Measurements from ENCODE around the gene OAS3. TPM values are rescaled to one million over a fixed set of nuclear protein-coding genes. Genes with fewer than 3 reads are reported as not detected.
"Not testable (repeated sequence)": the region's sequence is repeated elsewhere in the genome, so short reads cannot be mapped to it uniquely, and the experiment has no call there.

Gene OAS3
- total RNA-seq, 1 donor from 2014 or later: 7.1 TPM

DNA sequence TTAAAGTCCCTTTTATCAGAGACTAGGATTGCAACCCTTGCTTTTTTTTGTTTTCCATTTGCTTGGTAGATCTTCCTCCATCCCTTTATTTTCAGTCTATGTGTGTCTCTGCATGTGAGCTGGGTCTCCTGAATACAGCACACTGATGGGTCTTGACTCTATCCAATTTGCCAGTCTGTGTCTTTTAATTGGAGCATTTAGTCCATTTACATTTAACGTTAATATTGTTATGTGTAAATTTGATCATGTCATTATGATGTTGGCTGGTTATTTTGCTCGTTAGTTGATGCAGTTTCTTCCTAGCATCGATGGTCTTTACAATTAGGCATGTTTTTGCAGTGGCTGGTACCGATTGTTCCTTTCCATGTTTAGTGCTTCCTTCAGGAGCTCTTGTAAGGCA lies 18.9 kb downstream of the OAS3 start:
- DNase-seq (ENCODE audit: low read depth): not testable (repeated sequence)

DNA sequence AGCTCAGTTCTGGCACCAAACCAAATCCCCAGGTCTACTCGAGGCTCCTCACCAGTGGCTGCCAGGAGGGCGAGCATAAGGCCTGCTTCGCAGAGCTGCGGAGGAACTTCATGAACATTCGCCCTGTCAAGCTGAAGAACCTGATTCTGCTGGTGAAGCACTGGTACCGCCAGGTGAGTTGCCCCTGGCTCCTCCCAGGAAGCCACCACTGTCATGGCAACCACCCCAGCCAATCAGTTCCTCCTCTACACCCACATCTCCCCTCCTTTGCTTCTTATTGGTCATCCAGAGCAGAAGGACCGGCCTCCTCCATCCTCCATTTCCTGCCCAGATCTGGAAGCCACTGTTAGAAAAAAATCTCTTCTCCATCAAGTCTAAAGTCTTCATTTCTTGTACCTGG lies 22.8 kb downstream of the OAS3 start:
- no peak for DNase-seq (ENCODE audit: low read depth)

DNA sequence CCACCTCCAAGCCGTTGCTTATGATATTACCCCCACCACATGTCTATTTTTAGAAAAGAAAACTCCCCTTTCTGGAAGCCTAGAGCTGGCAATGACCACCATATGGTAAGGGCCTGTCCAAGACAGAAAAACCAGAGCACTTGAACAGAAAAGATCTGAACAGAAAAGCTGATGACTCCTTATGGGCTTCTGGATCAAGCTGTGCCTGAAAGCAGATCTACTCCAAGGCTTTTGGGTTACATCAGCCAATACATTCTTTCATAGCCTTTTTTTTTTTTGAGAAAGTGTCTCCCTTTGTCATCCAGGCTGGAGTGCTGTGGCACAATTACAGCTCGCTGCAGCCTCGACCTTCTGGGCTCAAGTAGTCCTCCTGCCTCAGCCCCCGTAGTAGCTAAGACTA lies 23.3 kb downstream of the OAS3 start:
- no peak for DNase-seq (ENCODE audit: low read depth)

DNA sequence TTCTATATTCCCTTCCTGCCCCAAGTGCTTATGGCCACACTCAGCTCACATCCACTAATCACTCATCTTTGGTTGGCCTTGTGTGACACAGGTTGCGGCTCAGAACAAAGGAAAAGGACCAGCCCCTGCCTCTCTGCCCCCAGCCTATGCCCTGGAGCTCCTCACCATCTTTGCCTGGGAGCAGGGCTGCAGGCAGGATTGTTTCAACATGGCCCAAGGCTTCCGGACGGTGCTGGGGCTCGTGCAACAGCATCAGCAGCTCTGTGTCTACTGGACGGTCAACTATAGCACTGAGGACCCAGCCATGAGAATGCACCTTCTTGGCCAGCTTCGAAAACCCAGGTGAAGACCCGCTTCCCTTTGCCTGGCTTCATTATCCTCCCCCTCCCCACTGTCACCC lies 24.3 kb downstream of the OAS3 start:
- no peak for DNase-seq (ENCODE audit: low read depth)

DNA sequence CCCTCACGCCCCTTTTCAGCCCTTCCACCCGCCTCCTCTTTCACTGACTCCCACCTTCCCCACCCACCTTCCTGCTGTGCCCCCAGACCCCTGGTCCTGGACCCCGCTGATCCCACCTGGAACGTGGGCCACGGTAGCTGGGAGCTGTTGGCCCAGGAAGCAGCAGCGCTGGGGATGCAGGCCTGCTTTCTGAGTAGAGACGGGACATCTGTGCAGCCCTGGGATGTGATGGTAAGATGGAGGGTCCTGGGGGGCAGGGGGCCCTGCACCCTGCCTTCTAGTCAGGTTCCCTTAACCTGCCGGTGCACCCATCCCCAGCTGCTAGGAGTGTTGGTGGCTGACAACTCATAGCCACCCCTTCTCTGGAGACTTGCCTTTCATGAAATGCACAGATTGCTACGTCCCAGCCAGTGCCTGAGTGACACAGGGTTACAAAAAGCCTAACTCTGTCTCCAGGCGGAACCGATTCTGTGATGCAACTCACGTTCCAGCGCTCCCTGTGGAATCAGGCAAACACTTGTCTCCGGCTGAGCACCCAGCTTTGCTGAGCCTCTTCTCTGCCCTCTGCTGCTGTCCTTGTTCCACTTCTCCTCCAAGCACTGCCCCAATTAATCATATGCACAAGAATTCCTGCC lies 25.1 kb downstream of the OAS3 start:
- DNase-seq (ENCODE audit: low read depth): no peak

GRCh38 chr12:112964067-112964670 lies 25.9 kb downstream of the OAS3 start:
- no peak for DNase-seq (ENCODE audit: low read depth)

- no peak for DNase-seq (ENCODE audit: low read depth)
Observed at GRCh38 chr12:112964915-112965314, 26.6 kb downstream of the OAS3 start.

- no peak for DNase-seq (ENCODE audit: low read depth)
Observed at GRCh38 chr12:112965643-112966042, 27.4 kb downstream of the OAS3 start.

DNA sequence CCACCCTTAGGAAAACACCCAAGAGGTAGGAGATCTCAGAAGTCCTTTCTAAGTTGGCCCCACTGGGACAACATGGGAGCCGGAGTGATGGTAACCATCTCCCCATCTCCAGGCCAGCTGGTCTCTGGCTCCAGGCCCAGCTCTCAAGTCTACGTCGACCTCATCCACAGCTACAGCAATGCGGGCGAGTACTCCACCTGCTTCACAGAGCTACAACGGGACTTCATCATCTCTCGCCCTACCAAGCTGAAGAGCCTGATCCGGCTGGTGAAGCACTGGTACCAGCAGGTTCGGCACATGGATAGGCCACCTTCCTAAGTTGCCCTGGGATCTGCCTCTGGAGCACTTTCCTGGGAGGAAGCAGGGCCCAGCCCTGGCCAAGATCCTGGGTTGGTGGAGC lies 29.0 kb downstream of the OAS3 start:
- no peak for DNase-seq (ENCODE audit: low read depth)

DNA sequence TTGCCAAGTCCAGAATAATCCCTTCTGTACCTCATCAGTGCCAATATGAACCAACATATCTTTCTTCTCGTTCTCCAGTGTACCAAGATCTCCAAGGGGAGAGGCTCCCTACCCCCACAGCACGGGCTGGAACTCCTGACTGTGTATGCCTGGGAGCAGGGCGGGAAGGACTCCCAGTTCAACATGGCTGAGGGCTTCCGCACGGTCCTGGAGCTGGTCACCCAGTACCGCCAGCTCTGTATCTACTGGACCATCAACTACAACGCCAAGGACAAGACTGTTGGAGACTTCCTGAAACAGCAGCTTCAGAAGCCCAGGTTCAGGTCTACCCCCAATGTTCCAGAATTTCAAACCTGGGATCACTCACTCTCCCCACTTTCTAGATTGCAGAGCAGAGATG lies 29.6 kb downstream of the OAS3 start:
- DNase-seq (ENCODE audit: low read depth): no peak

DNA sequence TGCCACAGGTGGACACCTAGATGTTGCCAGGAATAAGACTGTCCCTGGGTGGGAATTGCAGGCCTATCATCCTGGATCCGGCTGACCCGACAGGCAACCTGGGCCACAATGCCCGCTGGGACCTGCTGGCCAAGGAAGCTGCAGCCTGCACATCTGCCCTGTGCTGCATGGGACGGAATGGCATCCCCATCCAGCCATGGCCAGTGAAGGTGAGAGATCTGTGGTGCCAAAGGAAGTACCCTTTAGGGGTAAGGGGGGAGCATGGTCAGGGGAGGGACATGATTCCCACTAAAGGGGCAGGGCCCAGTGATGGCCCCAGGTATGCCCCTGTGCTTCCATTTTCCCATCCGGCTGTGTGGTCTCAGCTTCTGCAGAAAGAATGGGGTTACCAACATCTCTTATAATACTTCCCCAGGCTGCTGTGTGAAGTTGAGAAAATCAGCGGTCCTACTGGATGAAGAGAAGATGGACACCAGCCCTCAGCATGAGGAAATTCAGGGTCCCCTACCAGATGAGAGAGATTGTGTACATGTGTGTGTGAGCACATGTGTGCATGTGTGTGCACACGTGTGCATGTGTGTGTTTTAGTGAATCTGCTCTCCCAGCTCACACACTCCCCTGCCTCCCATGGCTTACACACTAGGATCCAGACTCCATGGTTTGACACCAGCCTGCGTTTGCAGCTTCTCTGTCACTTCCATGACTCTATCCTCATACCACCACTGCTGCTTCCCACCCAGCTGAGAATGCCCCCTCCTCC lies 31.5 kb downstream of the OAS3 start:
- no peak for DNase-seq (ENCODE audit: low read depth)

GRCh38 chr12:112970391-112970790 lies 32.1 kb downstream of the OAS3 start:
- DNase-seq (ENCODE audit: low read depth): no peak

- no peak for DNase-seq (ENCODE audit: low read depth)
Observed at GRCh38 chr12:112971248-112971647, 33.0 kb downstream of the OAS3 start.

DNA sequence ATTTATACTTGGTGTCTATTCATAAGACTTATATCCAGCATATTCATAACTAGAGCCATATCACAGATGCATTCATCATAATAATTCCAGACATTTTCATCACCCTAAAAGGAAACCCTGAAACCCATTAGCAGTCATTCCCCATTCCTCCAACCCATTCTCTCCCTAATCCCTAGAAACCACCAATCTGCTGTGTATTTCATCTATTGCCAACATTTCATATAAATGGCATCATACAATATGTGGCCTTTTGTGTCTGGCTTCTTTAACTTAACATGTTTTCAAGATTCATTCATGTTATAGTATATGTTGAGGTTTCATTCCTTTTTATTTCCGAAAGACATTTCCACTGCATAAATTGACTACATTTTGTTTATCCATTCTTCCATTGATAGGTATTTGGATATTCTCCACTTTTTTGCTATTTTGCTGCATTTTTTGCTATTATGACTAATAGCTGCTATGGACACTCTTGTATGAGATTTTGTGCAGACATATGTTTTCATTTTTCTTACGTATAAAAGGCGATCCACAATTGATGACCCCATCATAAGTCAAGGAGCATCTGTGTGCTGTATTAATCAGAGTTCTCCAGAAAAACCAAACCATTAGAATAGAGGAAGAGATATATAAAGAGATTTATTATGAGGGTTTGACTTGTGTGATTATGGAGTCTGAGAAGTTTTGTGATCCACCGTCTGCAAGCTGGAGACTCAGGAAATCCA lies 34.9 kb downstream of the OAS3 start:
- no peak for DNase-seq (ENCODE audit: low read depth)

DNA sequence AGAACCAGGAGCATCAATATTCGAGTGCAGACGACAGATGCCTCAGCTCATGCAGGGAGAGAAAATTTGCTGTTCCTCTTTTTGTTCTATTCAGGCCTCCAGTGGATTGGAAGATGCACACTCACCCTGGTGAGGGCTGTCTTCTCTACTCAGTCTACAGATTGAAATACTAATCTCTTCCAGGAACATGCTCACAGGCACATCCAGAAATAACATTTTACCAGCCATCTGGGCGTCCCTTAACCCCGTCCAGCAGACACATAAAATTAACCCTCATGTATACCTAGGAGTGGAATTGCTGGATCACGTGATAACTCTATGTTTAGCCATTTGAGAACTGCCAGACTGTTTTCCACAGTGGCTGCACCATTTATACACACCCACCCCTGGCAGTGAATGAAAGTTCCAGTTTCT lies 35.6 kb downstream of the OAS3 start:
- DNase-seq (ENCODE audit: low read depth): no peak

- no peak for DNase-seq (ENCODE audit: low read depth)
Observed at GRCh38 chr12:112974904-112975303, 36.6 kb downstream of the OAS3 start.

DNA sequence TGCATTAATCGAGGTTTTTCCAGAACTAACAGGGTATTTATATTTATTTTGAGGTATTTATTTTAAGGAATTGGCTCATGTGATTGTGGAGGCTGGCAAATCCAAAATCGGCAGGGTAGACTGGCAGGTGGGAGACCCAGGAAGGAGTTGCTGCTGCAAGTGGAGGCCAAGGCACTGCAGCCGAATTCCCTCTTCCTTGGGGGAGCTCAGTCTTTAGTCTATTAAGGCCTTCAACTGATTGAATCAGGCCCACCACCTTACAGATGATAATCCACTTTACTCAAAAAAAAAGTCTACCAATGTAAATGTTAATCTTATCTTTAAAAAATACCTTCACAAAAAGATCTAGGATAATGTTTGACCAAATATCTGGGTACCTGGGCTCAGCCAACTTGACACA lies 38.9 kb downstream of the OAS3 start:
- no peak for DNase-seq (ENCODE audit: low read depth)

DNA sequence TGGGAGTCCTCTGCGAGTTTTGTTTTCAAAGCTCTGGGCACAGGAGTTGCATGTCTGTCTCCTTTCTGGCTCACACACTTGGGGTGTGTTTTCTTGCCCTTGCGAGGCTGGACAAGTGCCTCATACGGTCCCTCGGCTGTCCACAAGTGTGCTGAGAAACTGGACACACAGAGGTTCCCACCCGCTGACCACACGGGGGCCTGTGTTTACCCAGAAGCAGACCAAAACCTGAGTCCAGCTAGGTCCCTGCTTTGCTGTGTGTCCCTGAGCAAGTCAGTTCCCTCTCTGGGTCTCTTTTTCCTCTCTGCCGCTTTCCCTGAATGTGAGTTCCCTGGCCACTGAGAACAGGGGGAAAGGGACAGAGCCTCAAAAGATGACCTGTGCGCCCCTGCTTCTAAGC lies 39.4 kb downstream of the OAS3 start:
- no peak for DNase-seq (ENCODE audit: low read depth)

GRCh38 chr12:112978163-112979040 lies 40.1 kb downstream of the OAS3 start, which contains the start of gene OAS2:
TSS of gene OAS2 (plus strand) at chr12:112978519. CDS start at chr12:112978609, 90 bp downstream.
- peak; percentile 43 for DNase-seq (ENCODE audit: low read depth)

DNA sequence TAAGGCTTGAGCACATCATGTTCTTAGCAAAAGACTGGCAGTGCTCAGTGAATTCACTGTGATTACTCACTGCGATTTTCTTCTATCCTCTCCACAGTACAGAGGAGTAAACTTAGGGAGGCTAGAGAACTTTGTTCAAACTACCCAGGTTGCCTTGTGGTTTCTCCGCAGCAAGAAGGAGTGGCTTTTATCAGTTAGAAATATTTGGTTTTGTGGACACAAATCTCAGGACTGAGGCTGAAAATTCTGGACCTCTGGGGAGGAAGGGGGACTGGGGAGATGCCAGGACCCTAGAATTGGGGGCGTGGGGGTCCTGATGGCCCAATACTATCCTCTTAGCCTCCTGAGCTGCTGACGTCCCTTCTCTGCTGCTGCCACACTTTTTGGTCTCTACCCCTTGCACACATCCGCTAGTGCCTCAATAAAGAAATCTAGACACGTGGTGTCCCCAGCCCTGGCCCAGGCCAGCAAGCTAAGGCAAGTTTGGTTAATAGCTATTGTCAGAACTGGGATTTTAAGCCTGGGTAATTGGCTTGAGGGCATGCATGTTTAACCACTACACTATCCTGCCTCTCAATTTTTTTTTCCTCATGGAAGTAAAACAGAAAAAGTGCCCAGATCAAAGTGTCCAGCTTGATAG lies 40.9 kb downstream of the OAS3 start:
- DNase-seq (ENCODE audit: low read depth): no peak

Measured in renal cortical epithelial cell (primary cell).